HG02610 (cell line): ENCODE data around the gene SOX2.
"Not testable (repeated sequence)": the region's sequence is repeated elsewhere in the genome, so short reads cannot be mapped to it uniquely, and the experiment has no call there.

Experiments used
- ATAC-seq: cut with Tn5 transposase; IDR thresholded peaks from one replicate; pipeline ENCODE4 v1.9.1; 2021; ENCODE audit warnings: mild to moderate bottlenecking, moderate library complexity; ENCODE audit not compliant: unreplicated experiment

SOX2 gene

GRCh38 chr3:181753391-181753790, 41.7 kb downstream of the SOX2 start:
- ATAC-seq, result no peak

- no peak for ATAC-seq
Measured at GRCh38 chr3:181755959-181756358, 44.2 kb downstream of the SOX2 start.

- no peak for ATAC-seq
Measured at GRCh38 chr3:181756645-181757297, 45.0 kb downstream of the SOX2 start.

- no peak for ATAC-seq
Measured at GRCh38 chr3:181757694-181758306, 46.1 kb downstream of the SOX2 start.

GRCh38 chr3:181761906-181762305, 50.2 kb downstream of the SOX2 start:
- ATAC-seq, result no peak

GRCh38 chr3:181764033-181764432, 52.3 kb downstream of the SOX2 start:
- ATAC-seq, result not testable (repeated sequence)
